Measurements from ENCODE around the gene SELENBP1. TPM values are rescaled to one million over a fixed set of nuclear protein-coding genes. Genes with fewer than 3 reads are reported as not detected.
A peak's percentile ranks its signal among the peaks of the same experiment; 100 is the strongest.

Gene SELENBP1
- total and polyA plus RNA-seq, 9 of the 15 experiments (the other 6 are each of a cell fraction or from before 2014, with no cell fraction given) = 25.8 to 81.2 (median 47.1) TPM

DNA sequence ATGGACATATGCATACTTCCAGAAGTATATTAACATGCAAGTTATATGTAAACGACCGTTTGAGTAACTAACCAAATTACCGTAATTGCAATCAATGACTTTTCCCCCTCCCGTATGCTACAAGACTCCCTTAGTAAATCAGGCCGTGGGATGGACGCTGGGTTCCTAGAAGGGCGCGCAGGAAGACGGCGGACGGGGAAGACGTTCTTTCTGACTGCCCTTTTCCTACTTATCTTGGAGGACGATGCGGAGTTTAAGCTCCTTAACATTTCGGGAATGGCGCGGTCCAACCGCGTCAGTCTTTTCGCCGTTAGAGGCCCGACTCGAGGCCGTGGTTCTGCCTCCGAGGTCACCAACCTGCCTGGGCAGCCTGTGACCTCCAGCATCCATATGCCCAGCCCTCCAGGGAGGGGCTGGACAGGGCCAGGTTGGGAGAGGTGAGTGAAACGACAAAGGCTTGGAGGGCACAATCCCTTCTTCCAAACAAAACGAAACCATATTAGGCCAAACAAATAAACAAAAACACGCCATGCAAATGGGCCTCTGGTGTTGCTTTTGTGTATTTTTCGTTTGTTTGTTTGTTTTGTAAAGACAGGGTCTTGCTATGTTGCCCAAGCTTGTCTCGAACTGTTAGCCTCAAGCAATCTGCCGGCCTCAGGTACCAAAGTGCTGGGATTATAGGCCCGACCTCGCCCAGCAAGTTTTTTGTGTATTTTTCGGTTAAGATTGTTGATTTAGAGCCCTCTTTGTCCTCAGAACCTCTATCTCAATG is 44.4 kb downstream of the SELENBP1 start (continued):
- TF ChIP-seq SMAD4 (CRISPR knock-in tag; conservative IDR thresholded peaks at IDR 0.05) (0 out of 2 replicates have a peak, but pooled peaks have one; percentile 49), SIN3B (IDR thresholded peaks at IDR 0.05; ENCODE audit: low read depth) (peak; percentile 32; the same call in 1 of the 2 replicates), NR4A1 (CRISPR knock-in tag; IDR thresholded peaks at IDR 0.05) (no peak), NR4A1 (tag; IDR thresholded peaks at IDR 0.05) (peak; percentile 75; the same call in 1 of the 2 replicates), MYC (IDR thresholded peaks at IDR 0.05; ENCODE audit: low read depth, low read length) (peak; percentile 23; the same call in 1 of the 2 replicates), MYC (CRISPR knock-in tag; IDR thresholded peaks at IDR 0.05; ENCODE audit: borderline replicate concordance, low read depth) (no peak), ID3 (CRISPR knock-in tag; IDR thresholded peaks at IDR 0.05) (no peak), ID3 (tag; IDR thresholded peaks at IDR 0.05) (peak; percentile 68; the same call in 1 of the 2 replicates), TEAD4 (IDR thresholded peaks at IDR 0.05; ENCODE audit: low read length) (0 out of 2 replicates have a peak, but pooled peaks have one; percentile 9), TEAD4 (CRISPR knock-in tag; IDR thresholded peaks at IDR 0.05; ENCODE audit: borderline replicate concordance) (no peak), NR2C2 (CRISPR knock-in tag; IDR thresholded peaks at IDR 0.05) (no peak), NR2C2 (tag; IDR thresholded peaks at IDR 0.05) (peak; percentile 87), NONO (IDR thresholded peaks at IDR 0.05; ENCODE audit: low read depth in 2 of 2, low read length in 1 of 2) (0 out of 4 replicates have a peak, but pooled peaks of 1 of the 2 experiments have one; percentile 10), CBX1 (IDR thresholded peaks at IDR 0.05; ENCODE audit: low read depth) (no peak), CREB1 (IDR thresholded peaks at IDR 0.05) (peak; percentile 62; the same call in 1 of the 2 replicates), CREB1 (CRISPR knock-in tag; IDR thresholded peaks at IDR 0.05) (peak; percentile 64), NFRKB (IDR thresholded peaks at IDR 0.05; ENCODE audit: low read depth) (peak; percentile 45), DIDO1 (tag; IDR thresholded peaks at IDR 0.05; ENCODE audit: low read depth) (no peak), EP400 (IDR thresholded peaks at IDR 0.05) (peak; percentile 41; the same call in 1 of the 2 replicates)
- TF ChIP-seq, protein P1, sequence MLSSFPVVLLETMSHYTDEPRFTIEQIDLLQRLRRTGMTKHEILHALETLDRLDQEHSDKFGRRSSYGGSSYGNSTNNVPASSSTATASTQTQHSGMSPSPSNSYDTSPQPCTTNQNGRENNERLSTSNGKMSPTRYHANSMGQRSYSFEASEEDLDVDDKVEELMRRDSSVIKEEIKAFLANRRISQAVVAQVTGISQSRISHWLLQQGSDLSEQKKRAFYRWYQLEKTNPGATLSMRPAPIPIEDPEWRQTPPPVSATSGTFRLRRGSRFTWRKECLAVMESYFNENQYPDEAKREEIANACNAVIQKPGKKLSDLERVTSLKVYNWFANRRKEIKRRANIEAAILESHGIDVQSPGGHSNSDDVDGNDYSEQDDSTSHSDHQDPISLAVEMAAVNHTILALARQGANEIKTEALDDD (IDR thresholded peaks at IDR 0.05) = 0 out of 2 replicates have a peak, but pooled peaks have one; percentile 11
- TF ChIP-seq, protein P2, sequence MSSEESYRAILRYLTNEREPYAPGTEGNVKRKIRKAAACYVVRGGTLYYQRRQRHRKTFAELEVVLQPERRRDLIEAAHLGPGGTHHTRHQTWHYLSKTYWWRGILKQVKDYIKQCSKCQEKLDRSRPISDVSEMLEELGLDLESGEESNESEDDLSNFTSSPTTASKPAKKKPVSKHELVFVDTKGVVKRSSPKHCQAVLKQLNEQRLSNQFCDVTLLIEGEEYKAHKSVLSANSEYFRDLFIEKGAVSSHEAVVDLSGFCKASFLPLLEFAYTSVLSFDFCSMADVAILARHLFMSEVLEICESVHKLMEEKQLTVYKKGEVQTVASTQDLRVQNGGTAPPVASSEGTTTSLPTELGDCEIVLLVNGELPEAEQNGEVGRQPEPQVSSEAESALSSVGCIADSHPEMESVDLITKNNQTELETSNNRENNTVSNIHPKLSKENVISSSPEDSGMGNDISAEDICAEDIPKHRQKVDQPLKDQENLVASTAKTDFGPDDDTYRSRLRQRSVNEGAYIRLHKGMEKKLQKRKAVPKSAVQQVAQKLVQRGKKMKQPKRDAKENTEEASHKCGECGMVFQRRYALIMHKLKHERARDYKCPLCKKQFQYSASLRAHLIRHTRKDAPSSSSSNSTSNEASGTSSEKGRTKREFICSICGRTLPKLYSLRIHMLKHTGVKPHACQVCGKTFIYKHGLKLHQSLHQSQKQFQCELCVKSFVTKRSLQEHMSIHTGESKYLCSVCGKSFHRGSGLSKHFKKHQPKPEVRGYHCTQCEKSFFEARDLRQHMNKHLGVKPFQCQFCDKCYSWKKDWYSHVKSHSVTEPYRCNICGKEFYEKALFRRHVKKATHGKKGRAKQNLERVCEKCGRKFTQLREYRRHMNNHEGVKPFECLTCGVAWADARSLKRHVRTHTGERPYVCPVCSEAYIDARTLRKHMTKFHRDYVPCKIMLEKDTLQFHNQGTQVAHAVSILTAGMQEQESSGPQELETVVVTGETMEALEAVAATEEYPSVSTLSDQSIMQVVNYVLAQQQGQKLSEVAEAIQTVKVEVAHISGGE (CRISPR knock-in tag; IDR thresholded peaks at IDR 0.05) = 0 out of 6 replicates have a peak, but pooled peaks of 1 of the 3 experiments have one; percentile 66
- TF ChIP-seq, protein P3, sequence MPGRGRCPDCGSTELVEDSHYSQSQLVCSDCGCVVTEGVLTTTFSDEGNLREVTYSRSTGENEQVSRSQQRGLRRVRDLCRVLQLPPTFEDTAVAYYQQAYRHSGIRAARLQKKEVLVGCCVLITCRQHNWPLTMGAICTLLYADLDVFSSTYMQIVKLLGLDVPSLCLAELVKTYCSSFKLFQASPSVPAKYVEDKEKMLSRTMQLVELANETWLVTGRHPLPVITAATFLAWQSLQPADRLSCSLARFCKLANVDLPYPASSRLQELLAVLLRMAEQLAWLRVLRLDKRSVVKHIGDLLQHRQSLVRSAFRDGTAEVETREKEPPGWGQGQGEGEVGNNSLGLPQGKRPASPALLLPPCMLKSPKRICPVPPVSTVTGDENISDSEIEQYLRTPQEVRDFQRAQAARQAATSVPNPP (IDR thresholded peaks at IDR 0.05; ENCODE audit: borderline replicate concordance, insufficient read depth, insufficient read length) = no peak
